ENCODE results near the gene FRMD4B. TPM values are rescaled to one million over a fixed set of nuclear protein-coding genes. Genes with fewer than 3 reads are reported as not detected.

Gene FRMD4B
- total RNA-seq, 2 experiments from 2014 or later, result not detected

DNA sequence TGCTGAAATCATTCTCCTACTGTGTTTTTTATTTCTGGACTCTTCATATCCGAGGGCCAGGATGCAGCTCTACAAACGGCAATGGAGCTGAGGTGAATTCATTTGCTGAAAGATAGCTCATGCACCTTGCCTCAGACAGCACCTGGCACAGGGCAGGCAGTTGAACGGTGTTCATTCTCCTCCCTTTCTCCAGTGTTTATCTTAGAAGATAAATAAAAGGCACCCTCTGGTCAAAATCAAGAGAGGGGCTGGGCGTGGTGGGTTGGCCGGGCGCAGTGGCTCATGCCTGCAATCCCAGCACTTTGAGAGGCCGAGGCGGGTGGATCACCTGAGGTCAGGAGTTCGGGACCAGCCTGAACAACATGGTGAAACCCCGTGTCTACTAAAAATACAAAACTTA is 184.2 kb downstream of the FRMD4B start:
- Histone ChIP-seq H3K79me2 (ENCODE audit: insufficient read depth, low read depth, low read length) (no peaks in the 10 kb centered on the region), H3K27ac (ENCODE audit: low read depth, low read length, poor library complexity, severe bottlenecking) (no peak overlapping the region), H3K9me3 (ENCODE audit: low read length) (no peaks in the 10 kb centered on the region), H4K20me1 (ENCODE audit: insufficient read depth, low read length) (no peaks in the 10 kb centered on the region), H2AFZ (ENCODE audit: low read length) (no peak overlapping the region), H3K4me1 (ENCODE audit: insufficient read depth, low read length, poor library complexity, severe bottlenecking) (no peaks in the 10 kb centered on the region), H3K9me2 (ENCODE audit: insufficient read depth, low read length) (no peaks in the 10 kb centered on the region), H3K36me3 (ENCODE audit: insufficient read depth, low read length) (no peaks in the 10 kb centered on the region), H3K4me2 (ENCODE audit: low read length) (no peak overlapping the region), H3K4me3 (ENCODE audit: low read depth, low read length, poor library complexity, severe bottlenecking) (no peak overlapping the region)
- ChIA-PET POLR2A (interaction anchor here (0.6 to 0.8 kb wide), 2 partner anchors 28 to 1803 kb away, joined by 3 read pairs; no protein-coding TSS in a partner anchor), CTCF (ENCODE audit: unreplicated experiment) (no interaction called here)
- no TSS peak for BruUV-seq (replicated peaks)
- no peak for TF ChIP-seq CTCF (conservative IDR thresholded peaks at IDR 0.05; ENCODE audit: low read length)
- no peak for DNase-seq (ENCODE audit: low spot score)
- intact Hi-C loops (cut with micrococcal nuclease; ENCODE audit: unreplicated experiment), result no loop called here

GRCh38 chr3:69200384-69201068 is 185.4 kb downstream of the FRMD4B start:
- TF ChIP-seq CTCF (conservative IDR thresholded peaks at IDR 0.05; ENCODE audit: low read length), result no peak
- no peak for TF ChIP-seq EZH2phosphoT487 (IDR thresholded peaks at IDR 0.05; ENCODE audit: borderline replicate concordance, low read depth, low read length)
- no peak overlapping the region for H3K4me2 ChIP-seq (ENCODE audit: low read length)
- POLR2A ChIA-PET, result no interaction called here
- CTCF ChIA-PET (ENCODE audit: unreplicated experiment), result no interaction called here
- H3K9me3 ChIP-seq (ENCODE audit: low read length), result no peaks in the 10 kb centered on the region
- H3K9me2 ChIP-seq (ENCODE audit: insufficient read depth, low read length), result no peaks in the 10 kb centered on the region
- H2AFZ ChIP-seq (ENCODE audit: low read length), result no peak overlapping the region
- intact Hi-C loops (cut with micrococcal nuclease; ENCODE audit: unreplicated experiment), result no loop called here
- no peak overlapping the region for H3K27ac ChIP-seq (ENCODE audit: low read depth, low read length, poor library complexity, severe bottlenecking)
- H4K20me1 ChIP-seq (ENCODE audit: insufficient read depth, low read length), result no peaks in the 10 kb centered on the region
- H3K4me1 ChIP-seq (ENCODE audit: insufficient read depth, low read length, poor library complexity, severe bottlenecking), result no peaks in the 10 kb centered on the region
- BruUV-seq (replicated peaks), result no TSS peak
- H3K36me3 ChIP-seq (ENCODE audit: insufficient read depth, low read length), result no peaks in the 10 kb centered on the region
- no peaks in the 10 kb centered on the region for H3K79me2 ChIP-seq (ENCODE audit: insufficient read depth, low read depth, low read length)
- no peak overlapping the region for H3K4me3 ChIP-seq (ENCODE audit: low read depth, low read length, poor library complexity, severe bottlenecking)
- no peak for DNase-seq (ENCODE audit: low spot score)

DNA sequence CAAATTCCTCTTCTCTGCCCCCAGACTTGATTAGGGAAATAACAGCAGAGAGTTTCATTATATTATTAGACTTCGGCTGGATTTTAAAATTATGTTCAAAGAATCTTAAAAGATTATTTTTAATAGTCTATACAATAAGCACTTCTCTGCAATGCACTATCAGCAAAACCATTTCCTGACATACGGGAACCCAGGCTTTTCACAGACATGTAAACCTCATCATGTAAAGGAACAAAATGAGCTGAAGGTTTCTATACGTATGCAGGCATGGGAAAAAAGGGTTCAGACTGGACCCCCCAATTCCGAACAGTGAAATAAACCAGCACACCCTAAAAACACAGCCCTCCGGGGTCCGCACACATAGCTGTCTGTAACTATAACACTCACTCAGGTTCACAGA is 185.9 kb downstream of the FRMD4B start:
- CTCF ChIA-PET (ENCODE audit: unreplicated experiment), result no interaction called here

More for the DNA sequence above, 185.9 kb downstream of the FRMD4B start:
- intact Hi-C loops (cut with micrococcal nuclease; ENCODE audit: unreplicated experiment), result no loop called here
- POLR2A ChIA-PET, result no interaction called here
- BruUV-seq (replicated peaks), result no TSS peak
- H2AFZ ChIP-seq (ENCODE audit: low read length), result no peak overlapping the region
- no peak for DNase-seq (ENCODE audit: low spot score)
- H3K4me3 ChIP-seq (ENCODE audit: low read depth, low read length, poor library complexity, severe bottlenecking), result no peak overlapping the region
- no peaks in the 10 kb centered on the region for H4K20me1 ChIP-seq (ENCODE audit: insufficient read depth, low read length)
- H3K27ac ChIP-seq (ENCODE audit: low read depth, low read length, poor library complexity, severe bottlenecking), result no peak overlapping the region
- H3K9me3 ChIP-seq (ENCODE audit: low read length), result no peaks in the 10 kb centered on the region
- H3K36me3 ChIP-seq (ENCODE audit: insufficient read depth, low read length), result no peaks in the 10 kb centered on the region
- no peak for TF ChIP-seq CTCF (conservative IDR thresholded peaks at IDR 0.05; ENCODE audit: low read length)
- TF ChIP-seq EZH2phosphoT487 (IDR thresholded peaks at IDR 0.05; ENCODE audit: borderline replicate concordance, low read depth, low read length), result no peak
- no peaks in the 10 kb centered on the region for H3K4me1 ChIP-seq (ENCODE audit: insufficient read depth, low read length, poor library complexity, severe bottlenecking)
- no peak overlapping the region for H3K4me2 ChIP-seq (ENCODE audit: low read length)
- H3K9me2 ChIP-seq (ENCODE audit: insufficient read depth, low read length), result no peaks in the 10 kb centered on the region
- no peaks in the 10 kb centered on the region for H3K79me2 ChIP-seq (ENCODE audit: insufficient read depth, low read depth, low read length)

Measured in OCI-LY7 (cell line).